Colon (tissue), 2 donors: ENCODE measurements around the gene WWOX.

Experiments used
- FAIRE-seq: peaks from 2 replicates; lab custom pipeline; 2012; peaks lifted over from hg19 to GRCh38; lab: Jason Lieb, UNC
- donor health status: control.
- donor health status: control.

Gene WWOX

GRCh38 chr16:79109771-79110170 lies 1010.3 kb downstream of the WWOX start:
- no peak for FAIRE-seq

- no peak for FAIRE-seq
These were observed 1010.8 kb downstream of the WWOX start for GRCh38 chr16:79110242-79110641.

- FAIRE-seq: no peak
These were observed 1011.5 kb downstream of the WWOX start for GRCh38 chr16:79110953-79111352.

GRCh38 chr16:79112462-79112861 lies 1013.0 kb downstream of the WWOX start:
- no peak for FAIRE-seq

GRCh38 chr16:79113826-79114225 lies 1014.4 kb downstream of the WWOX start:
- no peak for FAIRE-seq

GRCh38 chr16:79114759-79115158 lies 1015.3 kb downstream of the WWOX start:
- FAIRE-seq: no peak

- no peak for FAIRE-seq
These were observed 1022.5 kb downstream of the WWOX start for GRCh38 chr16:79121906-79122305.

- FAIRE-seq: no peak
These were observed 1022.9 kb downstream of the WWOX start for GRCh38 chr16:79122343-79122742.

- FAIRE-seq: no peak
These were observed 1024.7 kb downstream of the WWOX start for GRCh38 chr16:79124016-79124756.

GRCh38 chr16:79127766-79128165 lies 1028.3 kb downstream of the WWOX start:
- FAIRE-seq: no peak

GRCh38 chr16:79128706-79129105 lies 1029.3 kb downstream of the WWOX start:
- no peak for FAIRE-seq

- FAIRE-seq: no peak
These were observed 1031.2 kb downstream of the WWOX start for GRCh38 chr16:79130616-79131015.

- no peak for FAIRE-seq
These were observed 1032.0 kb downstream of the WWOX start for GRCh38 chr16:79131321-79132075.

- FAIRE-seq: no peak
These were observed 1033.2 kb downstream of the WWOX start for GRCh38 chr16:79132701-79133100.

GRCh38 chr16:79134300-79134699 lies 1034.8 kb downstream of the WWOX start:
- FAIRE-seq: no peak

GRCh38 chr16:79136955-79137354 lies 1037.5 kb downstream of the WWOX start:
- FAIRE-seq: no peak

GRCh38 chr16:79137426-79137939 lies 1038.0 kb downstream of the WWOX start:
- no peak for FAIRE-seq

GRCh38 chr16:79139799-79140198 lies 1040.3 kb downstream of the WWOX start:
- FAIRE-seq: no peak

- FAIRE-seq: no peak
These were observed 1043.6 kb downstream of the WWOX start for GRCh38 chr16:79143026-79143425.

GRCh38 chr16:79150151-79150550 lies 1050.7 kb downstream of the WWOX start:
- no peak for FAIRE-seq

- FAIRE-seq: no peak
These were observed 1051.3 kb downstream of the WWOX start for GRCh38 chr16:79150632-79151310.

GRCh38 chr16:79154086-79154485 lies 1054.6 kb downstream of the WWOX start:
- FAIRE-seq: no peak

- no peak for FAIRE-seq
These were observed 1056.0 kb downstream of the WWOX start for GRCh38 chr16:79155471-79155870.
